Measurements from ENCODE around the gene FRMPD2.
"Not testable (repeated sequence)": the region's sequence is repeated elsewhere in the genome, so short reads cannot be mapped to it uniquely, and the experiment has no call there.

Gene FRMPD2

GRCh38 chr10:48197236-48197899, 77.1 kb downstream of the FRMPD2 start:
- peak; percentile 34 to 43 for DNase-seq

GRCh38 chr10:48195803-48196202, 78.7 kb downstream of the FRMPD2 start:
- DNase-seq, result no peak

- no peak for DNase-seq
These were observed 79.7 kb downstream of the FRMPD2 start for GRCh38 chr10:48194830-48195229.

- no peak for DNase-seq
These were observed 80.9 kb downstream of the FRMPD2 start for GRCh38 chr10:48193556-48193955.

GRCh38 chr10:48192881-48193450, 81.5 kb downstream of the FRMPD2 start:
- no peak for DNase-seq

GRCh38 chr10:48187713-48188485, 86.6 kb downstream of the FRMPD2 start:
- DNase-seq, result no peak

GRCh38 chr10:48187126-48187525, 87.4 kb downstream of the FRMPD2 start:
- no peak for DNase-seq

- DNase-seq, result not testable (repeated sequence)
These were observed 88.2 kb downstream of the FRMPD2 start for GRCh38 chr10:48186264-48186804.

GRCh38 chr10:48184224-48184623, 90.3 kb downstream of the FRMPD2 start:
- no peak for DNase-seq

GRCh38 chr10:48172715-48173114, 101.8 kb downstream of the FRMPD2 start:
- DNase-seq, result not testable (repeated sequence)

GRCh38 chr10:48160670-48161069, 113.8 kb downstream of the FRMPD2 start:
- DNase-seq, result not testable (repeated sequence)

GRCh38 chr10:48160163-48160562, 114.3 kb downstream of the FRMPD2 start:
- DNase-seq, result not testable (repeated sequence)

GRCh38 chr10:48154211-48155140, 120.0 kb downstream of the FRMPD2 start:
- peak; percentile 94 to 96 for DNase-seq

GRCh38 chr10:48147643-48148042, 126.9 kb downstream of the FRMPD2 start:
- not testable (repeated sequence) for DNase-seq

GRCh38 chr10:48143721-48144642, 130.5 kb downstream of the FRMPD2 start:
- DNase-seq, result not testable (repeated sequence)

GRCh38 chr10:48140949-48141348, 133.5 kb downstream of the FRMPD2 start:
- DNase-seq, result not testable (repeated sequence)

- DNase-seq, result not testable (repeated sequence)
These were observed 134.3 kb downstream of the FRMPD2 start for GRCh38 chr10:48139953-48140850.

- not testable (repeated sequence) for DNase-seq
These were observed 145.5 kb downstream of the FRMPD2 start for GRCh38 chr10:48128954-48129353.

- DNase-seq, result not testable (repeated sequence)
These were observed 148.2 kb downstream of the FRMPD2 start for GRCh38 chr10:48126251-48126650.

GRCh38 chr10:48125631-48126030, 148.9 kb downstream of the FRMPD2 start:
- not testable (repeated sequence) for DNase-seq

All from Kasumi-1 (cell line).